Mammary epithelial cell (primary cell): Measurements from ENCODE around the gene FAM118B.

ENCODE experiments used
- CTCF ChIP-seq, 2 donors: IDR thresholded peaks in 1 of 2; conservative IDR thresholded peaks in 1 of 2; 2 replicates each; pipeline ENCODE4 v1.5.1; 2011 to 2012; ENCODE audit warnings: inconsistent platforms in 2 of 2, low read length in 2 of 2, mild to moderate bottlenecking in 2 of 2, control low read depth in 1 of 2, low read depth in 1 of 2; ENCODE audit not compliant: insufficient read depth in 1 of 2; ENCODE audit errors: extremely low read depth in 1 of 2
- EZH2 ChIP-seq: IDR thresholded peaks from 2 replicates; pipeline ENCODE4 v1.6.1; 2012; ENCODE audit warnings: low read length, inconsistent platforms, borderline replicate concordance

- TF ChIP-seq CTCF (conservative IDR thresholded peaks at IDR 0.05 in 1 of 2, IDR thresholded peaks at IDR 0.05 in 1 of 2; ENCODE audit: extremely low read depth in 1 of 2, insufficient read depth in 1 of 2, low read depth in 1 of 2, low read length in 2 of 2), result no peak
- TF ChIP-seq EZH2, result no peak
Measured at GRCh38 chr11:126164781-126165180, 46.8 kb upstream of the FAM118B start.
